Trophoblast cell (in vitro differentiated cells and primary cell): ENCODE data around the gene CPXM2.

Experiments
- DNase-seq, 2 donors: peaks; one replicate each; pipeline ENCODE4 v3.0.0-alpha.2; 2016
- H2AFZ ChIP-seq: 2 replicates; pipeline ENCODE4 v1.6.1; 2013; ENCODE audit warnings: low read length, moderate library complexity, mild to moderate bottlenecking; ENCODE audit not compliant: insufficient read depth, poor library complexity
- H2AK5ac ChIP-seq: 2 replicates; pipeline ENCODE4 v1.6.1; 2013; ENCODE audit warnings: mild to moderate bottlenecking, low read length
- H2BK120ac ChIP-seq: 2 replicates; pipeline ENCODE4 v1.6.1; 2013; ENCODE audit warnings: low read length, mild to moderate bottlenecking, moderate library complexity; ENCODE audit not compliant: insufficient read depth, poor library complexity
- H2BK12ac ChIP-seq: 2 replicates; pipeline ENCODE4 v1.6.1; 2013; ENCODE audit warnings: mild to moderate bottlenecking, low read length, moderate library complexity
- H2BK5ac ChIP-seq: 2 replicates; pipeline ENCODE4 v1.6.1; 2013; ENCODE audit warnings: low read length, low read depth, moderate library complexity, mild to moderate bottlenecking; ENCODE audit not compliant: poor library complexity
- H3K14ac ChIP-seq: 2 replicates; pipeline ENCODE4 v1.6.1; 2013; ENCODE audit warnings: mild to moderate bottlenecking, low read length
- H3K18ac ChIP-seq: 2 replicates; pipeline ENCODE4 v1.6.1; 2013; ENCODE audit warnings: mild to moderate bottlenecking, low read length
- H3K23ac ChIP-seq: 2 replicates; pipeline ENCODE4 v1.6.1; 2013; ENCODE audit warnings: low read length
- H3K27ac ChIP-seq: 2 replicates; pipeline ENCODE4 v1.5.1; 2013; ENCODE audit warnings: low read depth, mild to moderate bottlenecking, inconsistent platforms, low read length, moderate library complexity
- H3K27me3 ChIP-seq: 2 replicates; pipeline ENCODE4 v1.6.1; 2013; ENCODE audit warnings: inconsistent platforms, mild to moderate bottlenecking, low read length, moderate library complexity; ENCODE audit not compliant: insufficient read depth
- H3K36me3 ChIP-seq, 2 experiments: 1 replicate in 1 of 2; 2 replicates in 1 of 2; pipeline ENCODE4 v1.6.1; 2013; ENCODE audit warnings: low read length in 2 of 2, mild to moderate bottlenecking in 2 of 2, moderate library complexity in 1 of 2; ENCODE audit not compliant: insufficient read depth in 2 of 2, control insufficient read depth in 1 of 2
- H3K4ac ChIP-seq: 2 replicates; pipeline ENCODE4 v1.6.1; 2013; ENCODE audit warnings: low read depth, mild to moderate bottlenecking, low read length, moderate library complexity
- H3K4me1 ChIP-seq, 2 experiments: 1 replicate in 1 of 2; 2 replicates in 1 of 2; pipeline ENCODE4 v1.6.1; 2013; ENCODE audit warnings: low read length in 2 of 2, mild to moderate bottlenecking in 2 of 2, moderate library complexity in 1 of 2; ENCODE audit not compliant: insufficient read depth in 2 of 2, control insufficient read depth in 1 of 2
- H3K4me2 ChIP-seq: 2 replicates; pipeline ENCODE4 v1.6.1; 2013; ENCODE audit warnings: inconsistent platforms, mild to moderate bottlenecking, low read length, moderate library complexity
- H3K4me3 ChIP-seq: 2 replicates; pipeline ENCODE4 v1.5.1; 2013; ENCODE audit warnings: mild to moderate bottlenecking, low read depth, low read length, inconsistent platforms
- H3K79me1 ChIP-seq: one replicate; pipeline ENCODE4 v1.6.1; 2013; ENCODE audit warnings: low read length
- H3K79me2 ChIP-seq: 2 replicates; pipeline ENCODE4 v1.6.1; 2013; ENCODE audit warnings: low read length, mild to moderate bottlenecking; ENCODE audit not compliant: control insufficient read depth, insufficient read depth, poor library complexity
- H3K9ac ChIP-seq: 2 replicates; pipeline ENCODE4 v1.6.1; 2013; ENCODE audit warnings: mild to moderate bottlenecking, low read length
- H3K9me3 ChIP-seq: 2 replicates; pipeline ENCODE4 v1.6.1; 2013; ENCODE audit warnings: low read depth, mild to moderate bottlenecking, control low read depth, inconsistent platforms, low read length; ENCODE audit not compliant: insufficient read depth
- H4K12ac ChIP-seq: 2 replicates; pipeline ENCODE4 v1.6.1; 2013; ENCODE audit warnings: low read depth, mild to moderate bottlenecking, low read length, moderate library complexity
- H4K8ac ChIP-seq: 2 replicates; pipeline ENCODE4 v1.6.1; 2013; ENCODE audit warnings: low read depth, mild to moderate bottlenecking, low read length, moderate library complexity
- H4K91ac ChIP-seq: one replicate; pipeline ENCODE4 v1.6.1; 2013; ENCODE audit warnings: low read depth, mild to moderate bottlenecking, low read length, moderate library complexity
- WGBS: extraction: QIAGEN DNeasy Blood & Tissue Kit; methylation state at CpG from one replicate; pipeline ENCODE4 v1.1.7; 2013; ENCODE audit warnings: missing lambda C conversion rate; ENCODE audit not compliant: insufficient read length, insufficient coverage; ENCODE audit errors: extremely low coverage; 5-methylcytosine and 5-hydroxymethylcytosine counted together

The CPXM2 gene

DNA sequence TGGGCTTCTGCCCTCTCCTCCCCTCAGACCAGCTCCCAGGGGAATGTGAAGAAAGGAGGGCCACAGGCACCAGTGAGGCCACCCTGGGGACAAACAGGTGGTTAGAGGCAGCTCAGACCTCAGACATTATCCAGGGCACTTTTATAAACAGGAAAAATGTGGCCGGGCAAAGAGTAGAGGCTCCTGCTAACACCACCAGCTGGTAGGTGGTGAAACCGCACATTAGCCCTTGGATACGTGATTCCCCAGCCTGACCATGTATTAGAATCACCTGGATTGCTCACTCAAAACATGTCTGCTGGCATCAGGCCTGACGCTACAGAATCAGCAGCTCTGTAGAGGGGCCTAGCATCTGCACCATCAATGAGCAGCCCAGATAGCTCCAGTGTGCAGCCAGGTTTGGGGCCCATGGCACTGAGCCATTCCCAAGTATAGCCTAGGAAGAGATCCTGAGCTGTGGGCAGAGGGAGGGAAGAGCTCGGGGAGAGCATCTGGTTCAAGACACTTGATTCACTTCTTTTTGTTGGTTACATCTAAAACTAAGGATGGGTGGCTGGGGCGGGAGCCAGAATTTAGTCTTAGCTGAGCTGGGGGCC is 188.3 kb downstream of the CPXM2 start:
- no peak overlapping the region for H3K14ac ChIP-seq
- H3K9me3 ChIP-seq = no peaks in the 10 kb centered on the region
- no peak overlapping the region for H3K4me2 ChIP-seq
- H3K18ac ChIP-seq = no peak overlapping the region
- no peak overlapping the region for H2BK12ac ChIP-seq
- no peak overlapping the region for H4K8ac ChIP-seq
- no peaks in the 10 kb centered on the region for H3K79me1 ChIP-seq
- no peaks in the 10 kb centered on the region for H3K79me2 ChIP-seq
- no peak overlapping the region for H3K9ac ChIP-seq
- no peak overlapping the region for H2AK5ac ChIP-seq
- H3K4ac ChIP-seq = no peak overlapping the region
- H2AFZ ChIP-seq = no peak overlapping the region
- no CpG with 5 or more reads among the region's 6 CpGs for WGBS
- no peak overlapping the region for H3K4me3 ChIP-seq
- DNase-seq = no peak
- H2BK5ac ChIP-seq = no peak overlapping the region
- H3K23ac ChIP-seq = no peak overlapping the region
- H3K4me1 ChIP-seq = no peaks in the 10 kb centered on the region
- no peaks in the 10 kb centered on the region for H3K36me3 ChIP-seq
- no peaks in the 10 kb centered on the region for H3K27me3 ChIP-seq
- no peak overlapping the region for H3K27ac ChIP-seq
- H2BK120ac ChIP-seq = no peak overlapping the region
- H4K12ac ChIP-seq = no peak overlapping the region
- no peak overlapping the region for H4K91ac ChIP-seq
